Femur (tissue), 1 donor: Measurements from ENCODE around the gene LIPM.

Experiments
- DNase-seq: peaks from one replicate; pipeline ENCODE4 v3.0.0-alpha.2; 2017

Gene LIPM

GRCh38 chr10:88841316-88842111 is 39.0 kb downstream of the LIPM start:
- DNase-seq: no peak

DNA sequence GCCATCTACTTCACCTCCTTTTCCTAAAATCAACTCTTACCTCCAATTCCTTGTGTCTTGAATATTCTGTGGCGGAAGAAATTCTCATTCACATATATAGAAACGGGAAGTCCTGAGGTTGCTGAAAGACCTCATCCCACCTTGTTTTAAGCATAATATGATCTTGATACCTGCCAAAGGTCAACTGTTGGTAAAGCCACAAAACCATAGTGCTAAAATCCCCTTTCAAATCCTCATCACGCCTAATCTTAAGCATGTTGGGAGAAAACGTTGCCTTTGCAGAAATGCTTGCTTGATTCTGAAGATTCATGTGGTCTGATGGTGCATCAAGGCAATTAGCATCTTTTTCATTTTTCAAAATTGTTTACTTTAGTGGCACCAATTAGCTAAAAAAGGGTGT is 40.6 kb downstream of the LIPM start:
- DNase-seq: no peak

- no peak for DNase-seq
Measured at GRCh38 chr10:88848499-88848898, 46.0 kb downstream of the LIPM start.

DNA sequence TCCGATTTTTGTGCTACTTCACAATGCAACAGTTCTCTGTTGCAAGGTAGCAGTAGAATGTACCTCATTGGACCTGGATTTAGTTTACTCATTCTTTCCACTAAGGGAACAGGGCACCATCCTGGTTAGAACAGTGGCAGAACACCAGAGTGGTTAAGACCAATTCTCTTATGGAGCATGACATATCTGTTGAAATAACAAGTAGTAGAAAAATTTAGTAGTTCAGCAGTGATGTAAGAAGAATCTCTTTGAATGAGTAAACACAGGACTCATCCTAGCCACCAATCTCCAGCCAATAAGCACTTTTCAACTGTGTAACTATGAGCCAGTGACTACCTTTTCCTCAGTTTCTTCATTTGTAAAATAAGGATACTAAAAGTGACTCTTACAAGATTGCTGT is 46.7 kb downstream of the LIPM start:
- no peak for DNase-seq

GRCh38 chr10:88850712-88851111 is 48.2 kb downstream of the LIPM start:
- no peak for DNase-seq

DNA sequence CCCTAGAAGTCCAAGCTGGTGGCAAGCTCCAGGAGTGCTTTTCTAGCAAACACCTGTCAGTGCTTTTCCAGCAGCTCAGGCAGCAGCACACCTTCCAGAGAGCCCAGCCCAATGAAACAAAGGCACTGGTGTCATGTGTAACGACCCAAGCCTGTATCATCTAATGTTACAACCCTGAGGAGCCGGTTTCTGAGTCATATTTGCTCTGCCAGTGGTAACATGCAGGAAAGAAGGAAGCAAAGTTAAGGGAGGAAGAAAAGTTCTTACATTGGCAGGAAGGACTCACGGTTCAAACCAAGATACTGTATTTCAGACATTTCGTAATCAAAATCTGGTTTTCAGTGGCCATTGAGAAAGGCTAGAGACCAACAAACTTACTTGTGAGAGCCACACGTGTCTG is 49.2 kb downstream of the LIPM start, which contains the start of gene ANKRD22:
ANKRD22 (minus strand) TSS at position 139 of the 400 bp plus-strand sequence. CDS start 237 bp downstream, outside the sequence.
- no peak for DNase-seq

- no peak for DNase-seq
Measured at GRCh38 chr10:88852327-88852726, 49.8 kb downstream of the LIPM start.

DNA sequence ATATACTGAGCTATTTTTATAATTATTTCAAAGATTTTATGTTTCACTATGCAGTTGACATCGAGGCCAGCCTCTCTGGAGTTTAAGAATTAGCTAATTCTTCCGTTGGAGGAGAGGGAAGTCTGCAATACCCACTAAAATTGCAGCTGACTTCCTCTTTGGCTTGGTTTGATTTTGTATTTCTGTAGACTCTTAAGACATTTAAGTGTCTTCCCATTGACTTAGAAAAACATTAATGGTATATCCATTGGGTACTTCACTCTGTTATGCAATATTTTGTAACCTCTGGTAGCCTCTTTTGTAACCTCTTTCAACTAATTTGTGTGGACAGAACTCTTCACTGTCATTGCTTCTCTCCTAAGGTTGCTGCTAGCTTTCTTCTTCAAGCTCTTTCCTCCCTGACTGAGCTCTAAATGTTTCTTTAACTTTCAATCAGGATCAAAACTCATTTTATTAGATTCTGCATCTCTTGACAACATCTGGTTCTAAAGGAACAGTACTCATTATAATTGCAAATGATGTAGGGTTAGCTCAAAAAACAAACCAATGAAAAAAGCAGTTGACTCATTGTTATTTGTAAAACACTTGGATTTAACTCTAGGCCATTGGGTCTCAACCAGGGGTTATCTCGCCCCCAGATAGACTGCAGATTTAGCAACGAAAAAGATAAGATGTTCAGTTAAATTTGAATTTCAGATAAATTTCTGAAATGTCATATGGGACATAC is 50.8 kb downstream of the LIPM start:
- DNase-seq: no peak

DNA sequence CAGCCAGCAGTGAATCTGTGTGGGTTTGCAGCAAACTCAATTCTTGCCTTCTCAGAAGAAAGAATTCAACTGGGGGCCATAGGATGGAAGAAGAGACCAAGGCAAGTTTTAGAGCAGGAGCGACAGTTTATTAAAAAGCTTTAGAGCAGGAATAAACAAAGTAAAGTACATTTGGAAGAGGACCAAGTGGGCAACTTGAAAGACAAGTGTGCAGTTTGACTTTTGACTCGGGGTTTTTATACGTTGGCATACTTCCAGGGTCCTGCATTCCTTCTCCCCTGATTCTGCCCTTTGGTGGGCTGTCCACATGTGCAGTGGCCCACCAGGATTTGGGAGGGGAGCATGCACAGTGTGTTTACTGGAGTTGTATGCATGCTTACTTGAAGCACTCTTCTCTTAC is 52.2 kb downstream of the LIPM start:
- no peak for DNase-seq

GRCh38 chr10:88857831-88858230 is 55.3 kb downstream of the LIPM start:
- DNase-seq: no peak

DNA sequence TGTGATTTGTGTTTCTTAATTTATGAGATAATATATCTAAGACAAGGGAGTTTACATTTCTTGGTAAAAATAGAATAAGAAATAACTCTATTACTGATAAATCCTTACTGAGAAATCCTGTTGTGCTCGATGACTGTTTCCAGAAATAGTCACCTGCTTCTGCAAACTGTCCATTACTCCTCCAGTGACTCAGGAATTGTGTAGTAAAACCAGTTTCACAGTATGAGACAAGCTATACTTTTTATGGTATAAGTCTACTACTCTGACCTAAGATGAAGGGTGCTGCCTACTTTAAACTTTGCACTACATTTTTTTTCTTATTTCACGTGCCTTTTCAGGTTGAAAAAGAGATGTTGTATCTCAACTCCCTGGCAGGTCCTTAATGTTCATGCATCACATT is 56.0 kb downstream of the LIPM start:
- no peak for DNase-seq

- DNase-seq: no peak
Measured at GRCh38 chr10:88861036-88861435, 58.5 kb downstream of the LIPM start.

GRCh38 chr10:88865281-88865876 is 62.8 kb downstream of the LIPM start:
- no peak for DNase-seq

GRCh38 chr10:88866454-88866853 is 63.9 kb downstream of the LIPM start:
- no peak for DNase-seq

DNA sequence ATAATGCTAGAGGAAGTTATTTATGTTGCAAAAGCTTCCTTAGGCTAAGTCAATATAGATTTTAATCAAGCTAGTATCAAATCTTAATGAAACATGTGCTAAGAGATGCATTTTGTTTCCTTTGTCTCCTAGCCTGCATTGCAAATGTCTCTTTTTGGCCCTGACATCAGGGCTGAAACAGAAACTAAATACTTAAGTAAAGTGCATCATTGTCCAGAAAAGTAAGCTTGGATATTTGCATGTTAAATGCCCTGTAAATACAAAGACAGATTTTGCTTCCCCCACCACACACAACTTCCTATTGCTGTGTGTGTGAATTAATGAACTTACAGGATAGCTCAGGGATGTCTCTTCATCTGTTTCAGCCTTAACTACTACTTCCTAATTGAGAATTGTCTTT is 67.6 kb downstream of the LIPM start:
- no peak for DNase-seq
